ENCODE results near the gene HACL1. TPM values are rescaled to one million over a fixed set of nuclear protein-coding genes. Genes with fewer than 3 reads are reported as not detected.

HACL1 gene
- polyA plus RNA-seq (2013, experiment 1 of 2): 32.0 TPM
- polyA plus RNA-seq (2013, experiment 2 of 2): 33.8 TPM

DNA sequence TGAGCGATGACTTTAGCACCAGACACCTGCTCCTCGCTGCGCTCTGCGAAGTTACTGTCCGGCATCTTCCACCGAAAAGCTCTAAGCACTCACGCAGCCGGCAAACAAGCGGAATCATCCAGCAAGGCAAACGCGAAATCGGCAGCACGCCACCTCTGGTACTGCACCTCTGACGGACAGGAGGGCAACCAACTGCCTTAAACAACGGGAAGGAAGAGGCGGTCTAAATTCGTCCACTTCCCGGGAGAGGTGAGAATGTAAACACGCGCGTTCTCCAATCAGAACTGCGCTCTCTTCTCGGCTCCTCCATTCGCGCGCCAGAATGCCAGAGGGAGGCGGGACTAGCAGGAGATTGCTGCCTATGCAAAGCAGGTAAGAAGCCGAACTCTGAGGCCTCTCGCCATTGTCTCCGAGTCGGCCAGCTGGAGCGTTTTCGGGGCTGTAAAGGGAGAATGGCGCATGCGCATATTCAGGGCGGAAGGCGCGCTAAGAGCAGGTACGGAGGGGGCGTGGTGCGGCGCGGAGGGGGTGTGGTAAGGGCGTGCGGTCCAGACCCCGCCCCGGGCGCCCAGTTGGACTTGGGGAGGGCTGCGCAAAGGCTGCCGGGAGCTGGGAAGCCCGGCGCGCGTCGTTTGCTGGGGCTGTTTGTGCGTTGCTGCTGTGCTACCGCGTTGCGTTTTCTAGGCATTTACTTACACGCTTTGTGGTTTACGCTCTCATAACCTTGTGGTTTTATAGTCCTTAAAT, at the start of gene HACL1, which contains the start of gene BTD:
Gene HACL1, minus strand, starts transcription at position 171 of the 747 bp plus-strand sequence. Its CDS starts 106 bp downstream, at position 65.
Gene BTD, plus strand, starts transcription at position 347 of the 747 bp plus-strand sequence. CDS start 33,695 bp downstream, outside the sequence.
- no peaks in the 10 kb centered on the region for H3K27me3 ChIP-seq (ENCODE audit: insufficient read depth, low read length)
- peak within 1 kb of the TSS; percentile 98 for H3K9ac ChIP-seq (ENCODE audit: low read depth, low read length)
- peak within 1 kb of the TSS; percentile 82 for H3K4me3 ChIP-seq (ENCODE audit: low read length)
- peaks cover 38% of the 10 kb centered on the region for H3K36me3 ChIP-seq (ENCODE audit: insufficient read depth, low read length)
- WGBS: under 1% methylated on average over 61 of the region's 61 CpGs
- H3K4me1 ChIP-seq (ENCODE audit: insufficient read depth, low read length): peaks cover 4% of the 10 kb centered on the region; the same call in 1 of the 2 replicates
- H3K27ac ChIP-seq (ENCODE audit: low read depth, low read length): peak within 1 kb of the TSS; percentile 95
- peaks cover 2% of the 10 kb centered on the region; the same call in 1 of the 2 replicates for H3K9me3 ChIP-seq (ENCODE audit: insufficient read depth, low read depth, low read length)

DNA sequence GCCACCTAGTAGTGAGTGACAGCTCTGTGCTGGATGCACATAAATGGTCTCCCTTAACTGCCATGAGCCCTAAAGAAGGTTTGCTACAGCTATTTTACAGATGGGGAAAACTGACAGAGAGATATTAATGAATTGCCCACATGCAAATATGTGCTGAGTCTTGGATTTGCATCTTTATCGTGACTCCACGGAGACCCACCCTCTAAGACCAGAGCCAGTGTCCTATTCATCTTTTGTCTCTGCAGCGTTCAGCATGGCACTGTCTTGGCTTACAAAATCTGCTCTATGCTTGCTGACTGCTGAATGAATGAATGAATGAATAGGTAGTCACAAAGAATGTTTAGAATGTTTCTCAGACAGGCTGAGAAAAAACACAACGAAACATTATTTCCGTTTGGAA, 48.5 kb upstream of the HACL1 start:
- H3K4me1 ChIP-seq (ENCODE audit: insufficient read depth, low read length): peaks cover 12% of the 10 kb centered on the region

DNA sequence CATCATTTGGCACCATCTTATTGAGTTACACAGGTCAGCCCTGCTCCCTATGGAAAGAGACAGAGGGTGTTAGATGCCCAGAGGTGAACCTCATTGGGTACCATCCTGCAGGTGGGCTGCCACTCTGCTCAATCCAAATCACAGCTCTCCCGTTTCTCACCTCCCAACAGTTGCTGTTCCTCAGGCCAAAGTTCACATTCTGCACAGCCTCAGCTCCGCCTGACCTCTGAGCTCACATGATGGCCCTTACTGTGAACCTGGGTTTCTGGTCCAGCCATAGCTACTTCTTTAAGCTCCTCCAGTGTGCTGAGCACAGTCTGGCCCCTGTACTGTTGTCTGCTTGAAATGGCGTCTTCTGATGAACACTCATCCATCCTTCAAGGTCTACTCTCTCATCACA, 48.0 kb upstream of the HACL1 start:
- H3K4me1 ChIP-seq (ENCODE audit: insufficient read depth, low read length): peaks cover 12% of the 10 kb centered on the region
- 94% methylated on average over 3 of the region's 3 CpGs for WGBS

More for the DNA sequence above, 48.5 kb upstream of the HACL1 start:
- Histone ChIP-seq H3K4me3 (ENCODE audit: low read length) (no peak overlapping the region), H3K36me3 (ENCODE audit: insufficient read depth, low read length) (0 out of 2 replicates have a peak, but pooled peaks cover under 1% of the 10 kb centered on the region), H3K27me3 (ENCODE audit: insufficient read depth, low read length) (no peaks in the 10 kb centered on the region), H3K9ac (ENCODE audit: low read depth, low read length) (no peak overlapping the region), H3K27ac (ENCODE audit: low read depth, low read length) (no peak overlapping the region), H3K9me3 (ENCODE audit: insufficient read depth, low read depth, low read length) (no peaks in the 10 kb centered on the region)
- 94% methylated on average over 5 of the region's 5 CpGs for WGBS

DNA sequence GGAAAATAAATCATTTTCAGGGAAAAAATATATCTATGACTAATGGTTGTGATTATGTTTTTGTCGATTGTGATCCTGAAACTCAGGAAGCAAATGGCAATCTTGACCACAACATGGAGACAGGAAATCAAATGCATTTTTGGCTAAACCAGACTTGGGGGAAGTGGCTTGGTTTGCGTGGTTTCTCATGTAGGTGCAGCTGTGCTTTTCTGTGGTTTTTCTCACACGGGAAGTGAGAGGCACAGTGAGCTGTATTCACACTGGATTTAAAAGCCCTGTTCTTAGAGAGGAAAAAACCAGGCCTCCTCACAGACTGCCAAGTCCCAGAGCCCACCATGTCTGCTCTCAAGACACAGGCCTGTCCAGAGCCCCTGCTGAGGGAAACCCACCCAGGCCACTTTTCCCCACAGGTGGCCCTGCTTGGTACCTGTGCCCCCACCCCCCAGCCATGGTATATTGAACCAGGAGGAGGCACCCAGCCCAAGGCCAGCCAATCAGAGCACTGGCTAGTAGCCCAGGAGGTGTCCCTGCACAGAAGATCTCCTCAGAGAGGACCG, 46.3 kb upstream of the HACL1 start:
- Histone ChIP-seq H3K4me1 (ENCODE audit: insufficient read depth, low read length) (peaks cover 12% of the 10 kb centered on the region), H3K27ac (ENCODE audit: low read depth, low read length) (no peak overlapping the region), H3K9me3 (ENCODE audit: insufficient read depth, low read depth, low read length) (no peaks in the 10 kb centered on the region), H3K27me3 (ENCODE audit: insufficient read depth, low read length) (no peaks in the 10 kb centered on the region), H3K9ac (ENCODE audit: low read depth, low read length) (no peak overlapping the region), H3K4me3 (ENCODE audit: low read length) (no peak overlapping the region), H3K36me3 (ENCODE audit: insufficient read depth, low read length) (0 out of 2 replicates have a peak, but pooled peaks cover 9% of the 10 kb centered on the region)
- WGBS: 94% methylated on average over 4 of the region's 4 CpGs

More for the DNA sequence above, 48.0 kb upstream of the HACL1 start:
- Histone ChIP-seq H3K27me3 (ENCODE audit: insufficient read depth, low read length) (no peaks in the 10 kb centered on the region), H3K27ac (ENCODE audit: low read depth, low read length) (no peak overlapping the region), H3K9me3 (ENCODE audit: insufficient read depth, low read depth, low read length) (no peaks in the 10 kb centered on the region), H3K4me3 (ENCODE audit: low read length) (no peak overlapping the region), H3K36me3 (ENCODE audit: insufficient read depth, low read length) (0 out of 2 replicates have a peak, but pooled peaks cover 6% of the 10 kb centered on the region), H3K9ac (ENCODE audit: low read depth, low read length) (no peak overlapping the region)

DNA sequence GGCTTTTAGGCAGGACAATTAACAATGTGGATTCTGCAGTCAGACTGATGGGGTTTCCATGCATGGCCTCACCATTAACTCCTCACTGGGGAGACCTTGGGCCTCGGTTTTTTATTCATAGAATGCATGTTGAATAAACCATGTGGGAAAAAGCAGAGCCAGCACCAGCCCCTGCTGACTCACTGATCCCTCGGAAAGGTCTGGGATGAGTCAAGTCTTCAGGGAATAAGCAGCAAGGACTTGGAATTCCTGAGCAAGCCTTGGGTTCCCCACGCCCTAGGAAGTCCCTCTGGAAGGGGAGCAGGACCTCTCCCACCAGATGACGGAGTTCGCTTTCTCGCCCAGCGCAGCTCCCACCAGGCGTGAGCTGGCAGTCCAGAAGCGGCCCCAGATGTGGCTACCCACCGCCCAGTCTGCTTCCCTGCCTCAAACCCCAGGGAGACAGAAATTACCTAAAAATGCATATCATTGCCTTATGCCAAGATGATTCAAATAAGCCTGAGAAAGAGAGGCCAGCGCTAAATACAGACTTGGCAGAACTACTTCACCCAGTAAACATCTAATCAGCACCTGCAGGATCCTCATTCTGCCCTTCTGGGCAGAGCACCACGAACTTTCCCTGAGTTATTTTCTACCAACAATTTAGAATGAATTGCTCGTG, 45.6 kb upstream of the HACL1 start:
- H3K4me1 ChIP-seq (ENCODE audit: insufficient read depth, low read length): peaks cover 12% of the 10 kb centered on the region
- no peak overlapping the region for H3K4me3 ChIP-seq (ENCODE audit: low read length)
- 0 out of 2 replicates have a peak, but pooled peaks cover 9% of the 10 kb centered on the region for H3K36me3 ChIP-seq (ENCODE audit: insufficient read depth, low read length)
- H3K9me3 ChIP-seq (ENCODE audit: insufficient read depth, low read depth, low read length): no peaks in the 10 kb centered on the region
- peak overlapping the region; percentile 6; the same call in 1 of the 2 replicates for H3K27ac ChIP-seq (ENCODE audit: low read depth, low read length)
- no peaks in the 10 kb centered on the region for H3K27me3 ChIP-seq (ENCODE audit: insufficient read depth, low read length)
- WGBS: 79% methylated on average over 13 of the region's 13 CpGs
- no peak overlapping the region for H3K9ac ChIP-seq (ENCODE audit: low read depth, low read length)

DNA sequence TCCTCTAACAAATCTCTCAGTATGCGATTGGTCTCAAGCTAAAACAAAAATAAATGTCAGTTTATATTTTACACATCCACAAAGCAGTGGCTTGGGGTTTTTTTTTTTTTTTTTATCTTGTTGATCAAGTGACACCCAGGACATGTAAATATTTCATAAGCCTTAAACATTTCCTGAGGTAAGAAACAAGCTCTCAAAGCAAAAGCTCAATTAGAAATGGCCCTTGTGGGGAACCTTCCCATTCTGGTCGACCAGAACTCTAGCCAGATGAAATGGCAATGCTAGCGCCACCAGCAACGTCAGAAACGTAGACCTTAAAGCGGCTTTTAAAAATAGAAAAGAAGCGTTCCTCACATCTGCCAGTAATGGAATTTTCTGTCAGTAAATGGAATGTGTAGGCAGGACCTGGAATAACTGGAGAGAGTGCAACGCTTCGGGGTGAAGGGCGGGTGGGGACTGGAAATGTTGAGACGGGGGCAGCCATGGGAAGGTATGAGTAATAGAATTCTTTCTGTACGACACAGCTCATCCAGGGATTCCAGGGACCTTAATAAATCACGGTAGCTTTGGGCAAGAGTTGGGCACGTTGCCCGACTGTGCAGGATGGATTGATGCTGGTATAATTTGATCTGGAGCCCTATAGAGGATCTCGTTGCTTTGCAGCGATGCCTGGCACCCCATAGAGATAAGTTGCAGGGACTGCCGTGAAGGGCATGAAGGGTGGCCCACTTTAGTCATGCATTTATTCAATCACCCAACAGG, 44.6 kb upstream of the HACL1 start:
- Histone ChIP-seq H3K27ac (ENCODE audit: low read depth, low read length) (no peak overlapping the region), H3K9me3 (ENCODE audit: insufficient read depth, low read depth, low read length) (no peaks in the 10 kb centered on the region), H3K4me3 (ENCODE audit: low read length) (no peak overlapping the region), H3K36me3 (ENCODE audit: insufficient read depth, low read length) (0 out of 2 replicates have a peak, but pooled peaks cover 9% of the 10 kb centered on the region), H3K27me3 (ENCODE audit: insufficient read depth, low read length) (no peaks in the 10 kb centered on the region), H3K4me1 (ENCODE audit: insufficient read depth, low read length) (peaks cover 12% of the 10 kb centered on the region), H3K9ac (ENCODE audit: low read depth, low read length) (no peak overlapping the region)
- 89% methylated on average over 18 of the region's 18 CpGs for WGBS

DNA sequence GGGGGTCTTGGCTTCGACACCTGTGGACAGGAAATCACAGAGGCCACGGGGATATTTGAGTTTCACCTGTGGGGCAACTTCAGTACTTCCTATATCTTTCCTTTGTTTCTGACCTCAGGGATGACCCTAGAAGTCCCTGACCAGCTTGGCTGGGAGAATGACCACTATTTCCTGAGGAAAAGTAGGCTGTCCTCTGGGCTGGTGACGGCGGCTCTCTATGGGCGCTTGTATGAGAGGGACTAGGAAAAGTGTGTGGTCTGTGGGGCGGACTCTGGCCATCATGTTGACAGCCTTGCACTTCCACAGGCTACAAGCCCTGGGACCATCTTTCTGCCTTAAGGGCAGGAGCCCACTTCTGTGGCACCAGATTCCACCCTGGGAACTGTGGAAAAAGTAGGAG, 43.9 kb upstream of the HACL1 start:
- Histone ChIP-seq H3K36me3 (ENCODE audit: insufficient read depth, low read length) (0 out of 2 replicates have a peak, but pooled peaks cover 9% of the 10 kb centered on the region), H3K4me3 (ENCODE audit: low read length) (no peak overlapping the region), H3K27ac (ENCODE audit: low read depth, low read length) (no peak overlapping the region), H3K9ac (ENCODE audit: low read depth, low read length) (no peak overlapping the region), H3K9me3 (ENCODE audit: insufficient read depth, low read depth, low read length) (no peaks in the 10 kb centered on the region), H3K27me3 (ENCODE audit: insufficient read depth, low read length) (no peaks in the 10 kb centered on the region), H3K4me1 (ENCODE audit: insufficient read depth, low read length) (peaks cover 12% of the 10 kb centered on the region)
- 95% methylated on average over 6 of the region's 6 CpGs for WGBS

DNA sequence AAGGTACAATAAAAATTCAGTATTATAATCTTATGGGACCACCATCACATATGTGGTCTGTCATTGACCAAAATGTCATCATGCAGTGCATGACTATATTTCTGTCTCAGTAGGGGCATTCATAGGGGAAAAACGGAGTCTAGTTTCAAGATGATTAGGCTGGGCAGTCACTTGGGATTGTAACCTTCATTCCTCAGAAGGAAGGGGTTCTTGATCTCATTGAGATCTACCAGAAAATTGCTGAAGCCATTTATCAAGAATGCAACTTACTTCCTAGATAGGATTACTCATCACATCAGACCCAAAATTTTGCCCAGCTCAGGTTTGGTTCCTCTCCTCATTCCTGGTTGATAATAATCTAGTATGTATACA, 37.5 kb upstream of the HACL1 start:
- 100% methylated on average over 1 of the region's 1 CpG for WGBS

DNA sequence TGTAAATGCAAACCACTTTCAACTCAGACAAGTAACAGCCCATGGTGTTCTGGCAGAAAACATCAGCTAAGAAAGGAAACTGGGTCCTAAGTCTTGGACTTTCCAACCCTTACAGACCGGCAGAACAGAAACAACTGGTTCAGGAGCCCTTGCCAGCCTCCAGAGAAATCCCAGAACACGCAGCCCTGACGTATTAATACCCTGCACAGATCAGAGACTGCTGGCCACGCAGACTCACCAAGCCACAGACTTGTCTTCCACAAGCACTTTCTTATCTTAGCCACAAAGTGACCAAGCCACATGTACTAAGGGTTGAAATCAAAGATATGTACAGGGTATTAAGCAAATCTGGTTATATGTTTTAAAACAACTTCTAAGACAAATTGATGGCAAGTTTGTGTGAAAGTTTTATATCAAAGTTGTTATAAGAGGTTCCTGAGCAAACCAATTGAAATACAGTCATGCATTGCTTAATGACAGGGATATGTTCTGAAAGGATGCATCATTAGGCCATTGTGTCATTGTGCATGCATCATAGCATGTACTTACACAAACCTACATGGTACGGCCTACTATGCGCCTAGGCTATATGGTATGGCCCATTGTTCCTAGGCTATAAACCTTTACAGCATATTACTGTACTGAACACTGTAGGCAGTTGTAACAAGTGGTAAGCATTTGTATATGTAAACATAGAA, 37.0 kb upstream of the HACL1 start:
- Histone ChIP-seq H3K27ac (ENCODE audit: low read depth, low read length) (no peak overlapping the region), H3K4me1 (ENCODE audit: insufficient read depth, low read length) (peaks cover 25% of the 10 kb centered on the region), H3K36me3 (ENCODE audit: insufficient read depth, low read length) (no peaks in the 10 kb centered on the region; the same call in 1 of the 2 replicates), H3K9me3 (ENCODE audit: insufficient read depth, low read depth, low read length) (no peaks in the 10 kb centered on the region), H3K4me3 (ENCODE audit: low read length) (no peak overlapping the region), H3K27me3 (ENCODE audit: insufficient read depth, low read length) (no peaks in the 10 kb centered on the region), H3K9ac (ENCODE audit: low read depth, low read length) (no peak overlapping the region)
- WGBS: 95% methylated on average over 6 of the region's 6 CpGs

More for the DNA sequence above, 37.5 kb upstream of the HACL1 start:
- Histone ChIP-seq H3K4me1 (ENCODE audit: insufficient read depth, low read length) (peaks cover 20% of the 10 kb centered on the region), H3K4me3 (ENCODE audit: low read length) (no peak overlapping the region), H3K9ac (ENCODE audit: low read depth, low read length) (no peak overlapping the region), H3K9me3 (ENCODE audit: insufficient read depth, low read depth, low read length) (no peaks in the 10 kb centered on the region), H3K36me3 (ENCODE audit: insufficient read depth, low read length) (no peaks in the 10 kb centered on the region; the same call in 1 of the 2 replicates), H3K27me3 (ENCODE audit: insufficient read depth, low read length) (no peaks in the 10 kb centered on the region), H3K27ac (ENCODE audit: low read depth, low read length) (no peak overlapping the region)

Data from HUES64 (cell line).